HG03064 (cell line): ENCODE measurements around the gene FLNC.

Experiments
- ATAC-seq: cut with Tn5 transposase; IDR thresholded peaks from one replicate; pipeline ENCODE4 v1.9.1; 2021; ENCODE audit warnings: low read depth; ENCODE audit not compliant: unreplicated experiment

FLNC gene

DNA sequence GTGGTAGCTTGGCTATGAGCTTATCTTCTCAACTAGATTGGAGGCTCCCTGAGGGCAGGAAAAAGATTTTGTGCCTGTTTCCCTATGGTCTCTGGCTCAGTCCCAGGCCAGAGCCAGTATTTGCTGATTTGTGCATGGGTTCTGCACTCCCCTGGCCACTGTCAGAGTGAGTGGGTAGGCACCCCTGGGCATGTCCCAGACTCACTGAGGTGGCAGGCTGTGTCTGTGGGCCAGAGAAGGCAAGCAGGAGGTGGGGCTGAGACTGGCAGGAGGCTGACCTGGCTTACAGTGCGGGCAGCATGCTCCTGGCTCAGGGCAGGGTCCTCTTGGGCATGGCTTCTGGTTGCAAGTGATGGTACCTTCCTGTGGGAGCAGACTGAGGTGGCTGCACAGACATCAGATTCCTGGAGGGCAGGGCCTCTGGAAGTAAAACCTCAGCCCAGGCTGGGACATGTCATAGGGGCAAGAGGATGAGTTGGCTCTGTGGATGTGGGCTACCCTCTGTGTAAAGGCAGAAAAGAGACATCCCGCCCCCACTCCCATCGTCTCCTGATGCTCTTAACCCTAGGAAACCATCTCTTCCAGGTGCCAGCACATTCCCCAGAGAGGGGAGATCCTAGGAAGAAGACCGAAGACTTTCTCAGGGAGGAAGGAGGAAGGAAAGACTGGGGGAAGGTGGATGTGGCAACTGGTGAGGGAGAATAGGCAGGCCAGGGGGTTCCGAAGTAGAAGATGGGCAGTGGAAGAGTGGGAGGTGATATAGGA is 76.0 kb downstream of the FLNC start:
- ATAC-seq = no peak

DNA sequence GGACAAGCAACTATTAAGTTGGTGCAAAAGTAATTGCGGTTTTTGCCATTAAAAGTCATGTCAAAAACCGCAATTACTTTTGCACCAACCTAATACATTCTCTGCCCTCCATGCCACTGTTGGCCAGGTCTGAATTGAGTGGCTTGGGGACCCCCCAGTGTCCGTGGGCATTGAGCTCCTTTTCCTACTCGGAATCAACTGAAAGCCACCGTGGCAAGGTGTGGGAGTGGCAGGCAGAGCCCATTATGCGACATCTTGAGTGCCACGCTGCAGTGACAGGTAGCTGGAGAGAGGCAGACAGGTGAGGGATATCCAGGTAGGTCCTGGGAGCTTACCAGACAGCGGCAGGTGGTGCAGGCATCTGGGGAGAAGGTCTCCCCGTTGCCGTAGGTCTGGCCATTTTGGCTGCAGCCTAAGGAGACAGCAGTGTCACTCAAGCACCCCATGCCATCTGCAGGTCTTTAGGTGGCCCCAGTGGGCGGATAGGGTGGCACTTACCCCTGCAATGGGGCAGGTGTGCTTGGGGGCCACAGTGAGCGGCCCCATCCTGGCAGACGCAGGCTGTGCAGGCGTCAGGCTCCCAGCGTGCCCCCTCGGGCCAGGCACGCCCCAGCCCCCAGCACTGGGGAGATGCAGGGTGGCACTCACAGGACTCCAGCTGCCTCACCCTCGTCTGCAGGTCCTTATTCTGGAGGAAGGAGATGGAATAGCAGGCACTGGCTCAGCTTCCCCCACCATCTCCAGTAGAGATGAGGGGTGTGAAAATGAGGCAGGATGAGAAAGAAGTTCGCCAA is 76.8 kb downstream of the FLNC start:
- no peak for ATAC-seq
